Endothelial cell of umbilical vein (primary cell): Measurements from ENCODE around the gene SLC5A2. TPM values are rescaled to one million over a fixed set of nuclear protein-coding genes. Genes with fewer than 3 reads are reported as not detected.

Source experiments
- BruUV-seq: library from RNA; stranded (reverse); fragments of 400-500 nt; replicated peaks from 2 replicates; lab custom pipeline; 2021; lab: Mats Ljungman, UMichigan
- CTCF ChIA-PET: fragments of 300-600, 350-600 bp; sonication (Branson Sonifier 250); formaldehyde crosslinking; loops from one replicate; lab custom pipeline; 2021; ENCODE audit warnings: antibody characterized with exemption, inconsistent platforms; lab: Charles Lee
- POLR2A ChIA-PET: fragments of 300-600, 350-600 bp; sonication (Branson Sonifier 250); formaldehyde crosslinking; loops from one replicate; lab custom pipeline; 2021; ENCODE audit warnings: antibody characterized with exemption, inconsistent platforms; lab: Charles Lee
- DNase-seq: peaks from one replicate; pipeline ENCODE4 v3.0.0-alpha.2; 2011; ENCODE audit warnings: low read depth, low spot score
- FAIRE-seq: peaks from 2 replicates; lab custom pipeline; 2011; peaks lifted over from hg19 to GRCh38; lab: Jason Lieb, UNC
- H2AFZ ChIP-seq: 2 replicates; pipeline ENCODE4 v1.6.0; 2012; ENCODE audit warnings: low read depth, low read length, control low read depth, inconsistent platforms
- H3K27ac ChIP-seq: 2 replicates; pipeline ENCODE4 v1.5.1; 2011; ENCODE audit warnings: low read depth, mild to moderate bottlenecking, control low read depth, low read length, moderate library complexity; ENCODE audit not compliant: insufficient read depth
- H3K27me3 ChIP-seq, 2 experiments: 2 replicates each; pipeline versions ENCODE4 v1.6.0 to v1.6.1; 2011; ENCODE audit warnings: low read length in 2 of 2, mixed read lengths in 1 of 2; ENCODE audit not compliant: control insufficient read depth in 2 of 2, insufficient read depth in 2 of 2
- H3K36me3 ChIP-seq, 2 experiments: 2 replicates in 1 of 2; 3 replicates in 1 of 2; pipeline ENCODE4 v1.5.1; 2011; ENCODE audit warnings: low read length in 2 of 2, mild to moderate bottlenecking in 1 of 2, moderate library complexity in 1 of 2; ENCODE audit not compliant: control insufficient read depth in 2 of 2, insufficient read depth in 2 of 2; ENCODE audit errors: extremely low read depth in 1 of 2
- H3K4me1 ChIP-seq: 3 replicates; pipeline ENCODE4 v1.5.1; 2011; ENCODE audit warnings: mild to moderate bottlenecking, low read length; ENCODE audit not compliant: control insufficient read depth, insufficient read depth; ENCODE audit errors: extremely low read depth
- H3K4me2 ChIP-seq: 2 replicates; pipeline ENCODE4 v1.6.1; 2011; ENCODE audit warnings: low read length, control low read depth, mixed read lengths; ENCODE audit not compliant: insufficient read depth
- H3K4me3 ChIP-seq, 3 experiments: fragments of 200-600 bp in 1 of 3; sonication (generic), shearing (Covaris generic) in 1 of 3; replicated peaks in 1 of 3; 2 replicates each; pipeline ENCODE4 v1.5.1; 2011 to 2016; ENCODE audit warnings: control low read depth in 3 of 3, low read length in 3 of 3, mild to moderate bottlenecking in 2 of 3, inconsistent platforms in 1 of 3, low read depth in 1 of 3, moderate library complexity in 1 of 3; ENCODE audit not compliant: insufficient read depth in 1 of 3
- H3K79me2 ChIP-seq: 2 replicates; pipeline ENCODE4 v1.6.0; 2012; ENCODE audit warnings: low read length, inconsistent platforms; ENCODE audit not compliant: control insufficient read depth, insufficient read depth
- H3K9ac ChIP-seq: replicated peaks from 2 replicates; pipeline ENCODE3; 2011; ENCODE audit warnings: low read length, control low read depth; ENCODE audit not compliant: insufficient read depth; ENCODE audit errors: extremely low read depth
- H3K9me1 ChIP-seq: replicated peaks from 3 replicates; pipeline ENCODE4 v1.6.0; 2011; ENCODE audit warnings: mild to moderate bottlenecking, low read length; ENCODE audit not compliant: control insufficient read depth, insufficient read depth; ENCODE audit errors: extremely low read depth
- H3K9me3 ChIP-seq: replicated peaks from 2 replicates; pipeline ENCODE4 v1.5.1; 2012; ENCODE audit warnings: low read length, inconsistent platforms; ENCODE audit not compliant: control insufficient read depth, insufficient read depth
- H4K20me1 ChIP-seq: replicated peaks from 2 replicates; pipeline ENCODE3; 2011; ENCODE audit warnings: mild to moderate bottlenecking, low read length; ENCODE audit not compliant: control insufficient read depth, insufficient read depth; ENCODE audit errors: extremely low read depth
- POLR2A ChIP-seq: IDR thresholded peaks from 2 replicates; pipeline ENCODE4 v1.6.1; 2012; ENCODE audit warnings: low read depth, mild to moderate bottlenecking, control low read depth, low read length
- dilution Hi-C: fragments of 300-500 bp; cut with MboI; formaldehyde crosslinking; loops from one replicate; pipeline ENCODE4 v1.15.0; 2019; ENCODE audit warnings: low sequenced_read_pairs; ENCODE audit not compliant: extremely low pct_ligation_motif_present
- intact Hi-C: fragments of 100-400 bp; cut with micrococcal nuclease; formaldehyde crosslinking; loops from one replicate; pipeline ENCODE4 v1.10.0; 2022
- polyA plus RNA-seq, 4 experiments: library from polyadenylated mRNA; depleted of rRNA in 3 of 4; stranded (reverse) in 3 of 4; unstranded in 1 of 4; fragments of >200 nt; gene quantifications; 2 replicates each; pipeline versions ENCODE4 v1.2.1 to v1.2.3, GENCODE V29; 2011 to 2012; ENCODE audit warnings: missing spikeins in 1 of 4
- total RNA-seq: library from RNA; stranded (reverse); gene quantifications from 2 replicates; pipeline ENCODE4 v1.2.3, GENCODE V29; 2021
- TF ChIP-seq, protein P1 (sequence below), 2 donors: IDR thresholded peaks; 1 replicate in 1 of 2; 2 replicates in 1 of 2; pipeline ENCODE4 v1.5.1; 2011; ENCODE audit warnings: low read length in 2 of 2, mild to moderate bottlenecking in 2 of 2, moderate library complexity in 2 of 2, control low read depth in 1 of 2, inconsistent platforms in 1 of 2, low read depth in 1 of 2; ENCODE audit not compliant: insufficient read depth in 1 of 2; ENCODE audit errors: extremely low read depth in 1 of 2
- TF ChIP-seq, protein P2 (sequence below): IDR thresholded peaks from 2 replicates; pipeline ENCODE4 v1.6.1; 2011; ENCODE audit not compliant: insufficient read depth, insufficient read length

Gene SLC5A2
- total and polyA plus RNA-seq, 2 donors (not counting 3 experiments of a cell fraction or from before 2014, with no cell fraction given): 0.03 TPM; not detected in 1

DNA sequence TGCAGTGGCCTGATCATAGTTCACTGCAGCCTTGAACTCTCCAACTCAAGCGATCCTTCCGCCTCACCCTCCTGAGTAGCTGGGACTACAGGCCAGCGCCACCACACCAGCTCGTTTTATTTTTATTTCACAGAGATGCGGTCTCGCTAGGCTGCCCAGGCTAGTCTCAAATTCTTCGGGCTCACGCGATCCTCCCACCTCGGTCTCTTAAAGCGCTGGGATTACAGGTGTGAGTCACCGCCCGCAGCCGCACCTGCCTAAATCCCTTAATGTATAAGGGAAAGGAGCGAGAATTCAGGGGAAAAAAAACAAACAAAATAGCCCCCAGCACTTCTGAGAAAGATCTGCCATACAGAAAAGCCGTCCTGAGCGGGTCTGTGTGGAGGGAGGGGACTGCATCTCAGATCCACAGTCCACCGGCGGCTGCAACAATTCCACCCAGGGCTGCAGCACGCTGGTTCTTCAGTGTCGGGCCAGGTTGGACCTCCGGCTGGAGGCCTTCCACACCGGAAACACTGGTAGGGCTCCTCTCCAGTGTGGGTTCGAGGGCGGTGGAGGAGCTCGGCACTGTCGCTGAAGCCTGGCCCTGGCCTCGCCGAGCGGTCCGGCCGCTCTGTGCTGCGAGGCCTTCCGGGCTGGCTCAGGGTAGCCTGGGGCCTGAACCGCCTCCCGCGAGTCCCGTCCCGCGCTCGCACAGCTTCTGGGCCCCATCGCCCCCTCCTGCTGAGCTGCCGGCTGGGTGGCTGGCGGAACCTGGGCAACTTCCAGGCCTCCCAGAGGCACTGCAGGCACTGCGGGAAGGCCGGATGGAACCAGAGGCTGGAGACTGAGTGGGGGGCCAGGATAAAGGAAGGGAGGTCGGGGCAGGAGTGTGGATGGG is 47.3 kb upstream of the SLC5A2 start:
- H3K36me3 ChIP-seq: no peaks in the 10 kb centered on the region
- ChIA-PET CTCF (no interaction called here), POLR2A (no interaction called here)
- dilution Hi-C loops: no loop called here
- H3K4me1 ChIP-seq: no peaks in the 10 kb centered on the region
- peaks cover under 1 to 7% of the 10 kb centered on the region in 2 experiments for H3K27me3 ChIP-seq
- no peak overlapping the region for H2AFZ ChIP-seq
- no peak overlapping the region for H3K9ac ChIP-seq
- no peak for FAIRE-seq
- H3K9me3 ChIP-seq: no peaks in the 10 kb centered on the region
- no TSS peak for BruUV-seq
- DNase-seq: no peak
- H3K4me2 ChIP-seq: no peak overlapping the region
- H3K4me3 ChIP-seq: no peak overlapping the region
- intact Hi-C loops: no loop called here
- no peak for TF ChIP-seq POLR2A
- TF ChIP-seq, protein P1, sequence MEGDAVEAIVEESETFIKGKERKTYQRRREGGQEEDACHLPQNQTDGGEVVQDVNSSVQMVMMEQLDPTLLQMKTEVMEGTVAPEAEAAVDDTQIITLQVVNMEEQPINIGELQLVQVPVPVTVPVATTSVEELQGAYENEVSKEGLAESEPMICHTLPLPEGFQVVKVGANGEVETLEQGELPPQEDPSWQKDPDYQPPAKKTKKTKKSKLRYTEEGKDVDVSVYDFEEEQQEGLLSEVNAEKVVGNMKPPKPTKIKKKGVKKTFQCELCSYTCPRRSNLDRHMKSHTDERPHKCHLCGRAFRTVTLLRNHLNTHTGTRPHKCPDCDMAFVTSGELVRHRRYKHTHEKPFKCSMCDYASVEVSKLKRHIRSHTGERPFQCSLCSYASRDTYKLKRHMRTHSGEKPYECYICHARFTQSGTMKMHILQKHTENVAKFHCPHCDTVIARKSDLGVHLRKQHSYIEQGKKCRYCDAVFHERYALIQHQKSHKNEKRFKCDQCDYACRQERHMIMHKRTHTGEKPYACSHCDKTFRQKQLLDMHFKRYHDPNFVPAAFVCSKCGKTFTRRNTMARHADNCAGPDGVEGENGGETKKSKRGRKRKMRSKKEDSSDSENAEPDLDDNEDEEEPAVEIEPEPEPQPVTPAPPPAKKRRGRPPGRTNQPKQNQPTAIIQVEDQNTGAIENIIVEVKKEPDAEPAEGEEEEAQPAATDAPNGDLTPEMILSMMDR (IDR thresholded peaks at IDR 0.05; ENCODE audit: extremely low read depth in 1 of 2, insufficient read depth in 1 of 2, low read depth in 1 of 2, low read length in 2 of 2): no peak
- TF ChIP-seq, protein P2, sequence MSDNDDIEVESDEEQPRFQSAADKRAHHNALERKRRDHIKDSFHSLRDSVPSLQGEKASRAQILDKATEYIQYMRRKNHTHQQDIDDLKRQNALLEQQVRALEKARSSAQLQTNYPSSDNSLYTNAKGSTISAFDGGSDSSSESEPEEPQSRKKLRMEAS: no peak
- no peak overlapping the region for H3K27ac ChIP-seq
- H3K9me1 ChIP-seq: no peaks in the 10 kb centered on the region
- H3K79me2 ChIP-seq: no peaks in the 10 kb centered on the region
- H4K20me1 ChIP-seq: no peaks in the 10 kb centered on the region
